ENCODE data around the gene ACBD3.

Gene ACBD3

GRCh38 chr1:226133504-226134123, 52.9 kb downstream of the ACBD3 start:
- DNase-seq, result no peak

GRCh38 chr1:226132728-226133503, 53.6 kb downstream of the ACBD3 start:
- DNase-seq, result peak; percentile 41

GRCh38 chr1:226131639-226132038, 54.9 kb downstream of the ACBD3 start:
- no peak for DNase-seq

GRCh38 chr1:226129230-226129629, 57.3 kb downstream of the ACBD3 start:
- DNase-seq, result no peak

GRCh38 chr1:226128487-226129075, 58.0 kb downstream of the ACBD3 start:
- no peak for DNase-seq

- peak; percentile 34 for DNase-seq
These were observed 59.5 kb downstream of the ACBD3 start for GRCh38 chr1:226126824-226127569.

GRCh38 chr1:226125831-226126230, 60.7 kb downstream of the ACBD3 start:
- no peak for DNase-seq

GRCh38 chr1:226125097-226125630, 61.4 kb downstream of the ACBD3 start:
- DNase-seq, result peak; percentile 81

GRCh38 chr1:226123591-226124471, 62.7 kb downstream of the ACBD3 start:
- no peak for DNase-seq

GRCh38 chr1:226123212-226123560, 63.4 kb downstream of the ACBD3 start:
- no peak for DNase-seq

GRCh38 chr1:226121587-226122400, 64.7 kb downstream of the ACBD3 start:
- DNase-seq, result peak; percentile 91

- DNase-seq, result peak; percentile 42
These were observed 65.4 kb downstream of the ACBD3 start for GRCh38 chr1:226121049-226121586.

GRCh38 chr1:226120398-226120797, 66.1 kb downstream of the ACBD3 start:
- no peak for DNase-seq

GRCh38 chr1:226119169-226119568, 67.4 kb downstream of the ACBD3 start:
- no peak for DNase-seq

GRCh38 chr1:226118357-226118756, 68.2 kb downstream of the ACBD3 start:
- DNase-seq, result no peak

GRCh38 chr1:226117330-226117729, 69.2 kb downstream of the ACBD3 start:
- DNase-seq, result no peak

GRCh38 chr1:226116673-226117072, 69.9 kb downstream of the ACBD3 start:
- no peak for DNase-seq

- no peak for DNase-seq
These were observed 73.9 kb downstream of the ACBD3 start for GRCh38 chr1:226112626-226113025.

GRCh38 chr1:226111883-226112261, 74.7 kb downstream of the ACBD3 start:
- DNase-seq, result no peak

- peak; percentile 53 for DNase-seq
These were observed 75.3 kb downstream of the ACBD3 start for GRCh38 chr1:226111098-226111882.

All from NCI-H146 (cell line).